A673 (cell line): ENCODE results near the gene TTC7B. TPM values are rescaled to one million over a fixed set of nuclear protein-coding genes. Genes with fewer than 3 reads are reported as not detected.

Source experiments
- BruUV-seq: library from RNA; stranded (reverse); fragments of 400-500 nt; replicated peaks from 2 replicates; lab custom pipeline; 2021; lab: Mats Ljungman, UMichigan
- CTCF ChIA-PET: fragments of 300-600 bp; sonication (Branson Sonifier 250); formaldehyde crosslinking; loops from one replicate; lab custom pipeline; 2022; ENCODE audit warnings: antibody characterized with exemption; lab: Charles Lee
- POLR2A ChIA-PET: fragments of 300-600 bp; sonication (Branson Sonifier 250); formaldehyde crosslinking; loops from one replicate; lab custom pipeline; 2022; ENCODE audit warnings: antibody characterized with exemption; ENCODE audit not compliant: low non-redundant PET; lab: Charles Lee
- DNase-seq: peaks from one replicate; pipeline ENCODE4 v3.0.0-alpha.2; 2015; ENCODE audit warnings: low spot score
- H3K27ac ChIP-seq: fragments of 200-600 bp; sonication (generic); 2 replicates; pipeline ENCODE4 v1.5.1; 2016; ENCODE audit warnings: mixed run types, low read depth, mild to moderate bottlenecking, mixed read lengths, antibody characterized with exemption, low read length; ENCODE audit not compliant: poor library complexity, severe bottlenecking
- H3K27me3 ChIP-seq: fragments of 200-600 bp; sonication (generic); replicated peaks from 2 replicates; pipeline ENCODE4 v1.6.1; 2017; ENCODE audit warnings: mixed run types, low read depth, mild to moderate bottlenecking, mixed read lengths, antibody characterized with exemption, low read length; ENCODE audit not compliant: insufficient read depth, poor library complexity
- H3K36me3 ChIP-seq: fragments of 200-600 bp; sonication (generic); 2 replicates; pipeline ENCODE4 v1.6.1; 2016; ENCODE audit warnings: mixed run types, mild to moderate bottlenecking, mixed read lengths, antibody characterized with exemption, low read length; ENCODE audit not compliant: insufficient read depth, poor library complexity, severe bottlenecking
- H3K4me1 ChIP-seq: fragments of 200-600 bp; sonication (generic); 2 replicates; pipeline ENCODE4 v1.6.1; 2017; ENCODE audit warnings: mixed run types, mild to moderate bottlenecking, mixed read lengths, antibody characterized with exemption, low read length; ENCODE audit not compliant: insufficient read depth, poor library complexity, severe bottlenecking
- H3K4me3 ChIP-seq: fragments of 200-600 bp; sonication (generic); 2 replicates; pipeline ENCODE4 v1.5.1; 2016; ENCODE audit warnings: low read depth, mixed run types, mild to moderate bottlenecking, mixed read lengths, low read length; ENCODE audit not compliant: poor library complexity, severe bottlenecking
- H3K9me3 ChIP-seq: fragments of 200-600 bp; sonication (generic); 2 replicates; pipeline ENCODE4 v1.6.1; 2016; ENCODE audit warnings: mixed run types, low read depth, mild to moderate bottlenecking, mixed read lengths, antibody characterized with exemption, low read length; ENCODE audit not compliant: poor library complexity, severe bottlenecking
- CTCF ChIP-seq: fragments of 300-800, 200-600 bp; sonication (generic); conservative IDR thresholded peaks from 2 replicates; pipeline ENCODE4 v1.5.1; 2017; ENCODE audit warnings: low read depth, mild to moderate bottlenecking, antibody characterized with exemption, low read length, moderate library complexity, mixed read lengths
- EZH2 ChIP-seq: fragments of 200-600 bp; sonication (generic); IDR thresholded peaks from 2 replicates; pipeline ENCODE4 v1.6.1; 2017; ENCODE audit warnings: borderline replicate concordance, low read depth, mild to moderate bottlenecking, mixed read lengths, antibody characterized with exemption, low read length; ENCODE audit not compliant: poor library complexity, severe bottlenecking
- intact Hi-C: fragments of 100-400 bp; cut with micrococcal nuclease; formaldehyde crosslinking; loops from one replicate; pipeline ENCODE4 v1.10.0; 2022; ENCODE audit not compliant: unreplicated experiment
- total RNA-seq: library from RNA; stranded (reverse); gene quantifications from 2 replicates; pipeline ENCODE4 v1.2.3, GENCODE V29; 2021

TTC7B gene
- total RNA-seq, 1 experiment from 2014 or later = 39.2 TPM

GRCh38 chr14:90669731-90670130 lies 146.5 kb downstream of the TTC7B start:
- TF ChIP-seq EZH2 = no peak
- TF ChIP-seq CTCF = no peak
- DNase-seq = no peak
- intact Hi-C loops = no loop called here
- H3K4me1 ChIP-seq = no peaks in the 10 kb centered on the region
- no peak overlapping the region for H3K4me3 ChIP-seq
- no peaks in the 10 kb centered on the region for H3K9me3 ChIP-seq
- H3K36me3 ChIP-seq = no peaks in the 10 kb centered on the region
- no peaks in the 10 kb centered on the region for H3K27me3 ChIP-seq
- CTCF ChIA-PET = no interaction called here
- no peak overlapping the region for H3K27ac ChIP-seq
- POLR2A ChIA-PET = interaction anchor here (0.6 kb wide), 1 partner anchor 380 kb away, joined by 3 read pairs; no protein-coding TSS in a partner anchor
- no TSS peak for BruUV-seq

GRCh38 chr14:90666571-90666970 lies 149.7 kb downstream of the TTC7B start:
- CTCF ChIA-PET = no interaction called here
- no TSS peak for BruUV-seq
- no peak for DNase-seq
- no peak overlapping the region for H3K27ac ChIP-seq
- no peak for TF ChIP-seq CTCF
- TF ChIP-seq EZH2 = no peak
- intact Hi-C loops = no loop called here
- POLR2A ChIA-PET = no interaction called here
- no peaks in the 10 kb centered on the region for H3K9me3 ChIP-seq
- no peaks in the 10 kb centered on the region for H3K4me1 ChIP-seq
- no peaks in the 10 kb centered on the region for H3K36me3 ChIP-seq
- no peaks in the 10 kb centered on the region for H3K27me3 ChIP-seq
- no peak overlapping the region for H3K4me3 ChIP-seq

GRCh38 chr14:90665321-90666000 lies 150.8 kb downstream of the TTC7B start:
- no peaks in the 10 kb centered on the region for H3K27me3 ChIP-seq
- CTCF ChIA-PET = no interaction called here

More at GRCh38 chr14:90665321-90666000, 150.8 kb downstream of the TTC7B start:
- Histone ChIP-seq H3K27ac (no peak overlapping the region), H3K4me1 (no peaks in the 10 kb centered on the region), H3K4me3 (no peak overlapping the region), H3K36me3 (no peaks in the 10 kb centered on the region), H3K9me3 (no peaks in the 10 kb centered on the region)
- no peak for TF ChIP-seq EZH2
- TF ChIP-seq CTCF = no peak
- BruUV-seq = no TSS peak
- intact Hi-C loops = no loop called here
- DNase-seq = no peak
- POLR2A ChIA-PET = no interaction called here
